Activated B cell treated with CpG ODN at 0.5 μM for 24 hours (primary cell): ENCODE measurements around the gene FHIT. TPM values are rescaled to one million over a fixed set of nuclear protein-coding genes. Genes with fewer than 3 reads are reported as not detected.

Source experiments
- ATAC-seq: fragments of 200-7000 bp; cut with Tn5 transposase; one replicate; pipeline ENCODE4 v1.10.0; 2021; ENCODE audit warnings: low read depth, mild to moderate bottlenecking, moderate library complexity
- CTCF ChIA-PET: fragments of 350-600 bp; sonication (Branson Sonifier 250); formaldehyde crosslinking; loops from one replicate; lab custom pipeline; 2021; ENCODE audit warnings: antibody characterized with exemption; lab: Charles Lee
- POLR2A ChIA-PET: fragments of 350-600 bp; sonication (Branson Sonifier 250); formaldehyde crosslinking; loops from one replicate; lab custom pipeline; 2021; ENCODE audit warnings: antibody characterized with exemption; lab: Charles Lee
- DNase-seq: peaks from one replicate; pipeline ENCODE4 v3.0.0; 2022
- H3K27ac Mint-ChIP-seq: one replicate; pipeline ENCODE4 v1.8.0; 2020; ENCODE audit warnings: mixed read lengths
- H3K27me3 Mint-ChIP-seq: one replicate; pipeline ENCODE4 v1.8.0; 2021; ENCODE audit warnings: mixed read lengths
- H3K36me3 Mint-ChIP-seq: one replicate; pipeline ENCODE4 v1.8.0; 2021; ENCODE audit warnings: low read depth, mixed read lengths
- H3K4me1 Mint-ChIP-seq: one replicate; pipeline ENCODE4 v1.8.0; 2021; ENCODE audit warnings: mixed read lengths
- H3K4me3 Mint-ChIP-seq: one replicate; pipeline ENCODE4 v1.8.0; 2020; ENCODE audit warnings: mild to moderate bottlenecking, mixed read lengths
- H3K9me3 Mint-ChIP-seq: one replicate; pipeline ENCODE4 v1.8.0; 2020; ENCODE audit warnings: mixed read lengths
- intact Hi-C: fragments of 100-400 bp; cut with micrococcal nuclease; formaldehyde crosslinking; loops from one replicate; pipeline ENCODE4 v1.15.1; 2024
- total RNA-seq: library from RNA; stranded (reverse); gene quantifications from 2 replicates; pipeline ENCODE4 v1.2.3, GENCODE V29; 2022
- TF ChIP-seq, protein P1 (sequence below): fragments of 200-600 bp; IDR thresholded peaks from one replicate; pipeline ENCODE4 v1.8.0; 2022; ENCODE audit warnings: antibody characterized with exemption, mild to moderate bottlenecking

Gene FHIT
- total RNA-seq, 1 donor from 2014 or later = 5.5 TPM

- CTCF ChIA-PET = no interaction called here
- DNase-seq (no peak), ATAC-seq (no peak)
- TF ChIP-seq, protein P1, sequence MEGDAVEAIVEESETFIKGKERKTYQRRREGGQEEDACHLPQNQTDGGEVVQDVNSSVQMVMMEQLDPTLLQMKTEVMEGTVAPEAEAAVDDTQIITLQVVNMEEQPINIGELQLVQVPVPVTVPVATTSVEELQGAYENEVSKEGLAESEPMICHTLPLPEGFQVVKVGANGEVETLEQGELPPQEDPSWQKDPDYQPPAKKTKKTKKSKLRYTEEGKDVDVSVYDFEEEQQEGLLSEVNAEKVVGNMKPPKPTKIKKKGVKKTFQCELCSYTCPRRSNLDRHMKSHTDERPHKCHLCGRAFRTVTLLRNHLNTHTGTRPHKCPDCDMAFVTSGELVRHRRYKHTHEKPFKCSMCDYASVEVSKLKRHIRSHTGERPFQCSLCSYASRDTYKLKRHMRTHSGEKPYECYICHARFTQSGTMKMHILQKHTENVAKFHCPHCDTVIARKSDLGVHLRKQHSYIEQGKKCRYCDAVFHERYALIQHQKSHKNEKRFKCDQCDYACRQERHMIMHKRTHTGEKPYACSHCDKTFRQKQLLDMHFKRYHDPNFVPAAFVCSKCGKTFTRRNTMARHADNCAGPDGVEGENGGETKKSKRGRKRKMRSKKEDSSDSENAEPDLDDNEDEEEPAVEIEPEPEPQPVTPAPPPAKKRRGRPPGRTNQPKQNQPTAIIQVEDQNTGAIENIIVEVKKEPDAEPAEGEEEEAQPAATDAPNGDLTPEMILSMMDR = no peak
- no peaks in the 10 kb centered on the region for H3K27me3 Mint-ChIP-seq
- POLR2A ChIA-PET = no interaction called here
- H3K4me3 Mint-ChIP-seq = no peak overlapping the region
- H3K4me1 Mint-ChIP-seq = peaks cover 1% of the 10 kb centered on the region
- H3K9me3 Mint-ChIP-seq = no peaks in the 10 kb centered on the region
- H3K27ac Mint-ChIP-seq = no peak overlapping the region
- H3K36me3 Mint-ChIP-seq = no peaks in the 10 kb centered on the region
- intact Hi-C loops = no loop called here
These were observed 494.8 kb downstream of the FHIT start for GRCh38 chr3:60756241-60757030.

- ChIA-PET POLR2A (no interaction called here), CTCF (no interaction called here)
- intact Hi-C loops = no loop called here
- TF ChIP-seq, protein P1 = no peak
- H3K4me1 Mint-ChIP-seq = peaks cover 1% of the 10 kb centered on the region
- peaks cover 7% of the 10 kb centered on the region for H3K9me3 Mint-ChIP-seq
- DNase-seq (no peak), ATAC-seq (no peak)
- H3K27me3 Mint-ChIP-seq = no peaks in the 10 kb centered on the region
- H3K4me3 Mint-ChIP-seq = no peak overlapping the region
- H3K36me3 Mint-ChIP-seq = no peaks in the 10 kb centered on the region
- H3K27ac Mint-ChIP-seq = no peak overlapping the region
These were observed 496.2 kb downstream of the FHIT start for GRCh38 chr3:60755094-60755493.

GRCh38 chr3:60754617-60755016 lies 496.6 kb downstream of the FHIT start:
- Mint-ChIP-seq H3K9me3 (peaks cover 12% of the 10 kb centered on the region), H3K27ac (no peak overlapping the region), H3K27me3 (no peaks in the 10 kb centered on the region), H3K4me3 (no peak overlapping the region), H3K4me1 (no peaks in the 10 kb centered on the region), H3K36me3 (no peaks in the 10 kb centered on the region)
- TF ChIP-seq, protein P1 = no peak
- ChIA-PET POLR2A (no interaction called here), CTCF (no interaction called here)
- ATAC-seq = no peak
- intact Hi-C loops = no loop called here
- no peak for DNase-seq

DNA sequence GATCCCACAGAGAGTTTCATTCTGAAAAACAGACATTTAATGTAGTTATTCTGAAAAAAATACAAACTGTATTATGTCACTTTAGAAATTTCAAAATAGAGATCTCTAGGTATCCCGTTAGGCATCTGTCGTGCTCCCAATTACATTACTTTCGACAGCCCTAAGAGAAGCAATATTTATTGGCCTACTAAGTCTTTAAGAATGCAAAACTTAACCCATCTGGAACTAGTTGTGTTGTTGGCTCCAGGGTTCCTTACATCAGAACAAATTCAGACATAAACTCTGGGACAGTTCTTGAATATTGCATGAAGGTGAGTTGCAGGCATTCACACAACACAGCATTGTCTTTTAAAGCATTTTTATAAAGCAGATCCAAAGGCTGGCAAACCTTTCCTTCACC lies 498.4 kb downstream of the FHIT start:
- no peaks in the 10 kb centered on the region for H3K36me3 Mint-ChIP-seq
- H3K27ac Mint-ChIP-seq = no peak overlapping the region
- DNase-seq (no peak), ATAC-seq (no peak)
- H3K4me1 Mint-ChIP-seq = no peaks in the 10 kb centered on the region
- H3K4me3 Mint-ChIP-seq = no peak overlapping the region
- H3K9me3 Mint-ChIP-seq = peaks cover 16% of the 10 kb centered on the region
- POLR2A ChIA-PET = no interaction called here
- intact Hi-C loops = no loop called here
- no peaks in the 10 kb centered on the region for H3K27me3 Mint-ChIP-seq
- CTCF ChIA-PET = no interaction called here
- TF ChIP-seq, protein P1 = no peak

GRCh38 chr3:60746695-60747416 lies 504.4 kb downstream of the FHIT start:
- H3K4me1 Mint-ChIP-seq = no peaks in the 10 kb centered on the region
- ChIA-PET POLR2A (no interaction called here), CTCF (no interaction called here)
- ATAC-seq (no peak), DNase-seq (no peak)
- no peaks in the 10 kb centered on the region for H3K36me3 Mint-ChIP-seq
- H3K4me3 Mint-ChIP-seq = no peak overlapping the region
- TF ChIP-seq, protein P1 = no peak
- intact Hi-C loops = no loop called here
- peaks cover 2% of the 10 kb centered on the region for H3K27me3 Mint-ChIP-seq
- H3K27ac Mint-ChIP-seq = no peak overlapping the region
- H3K9me3 Mint-ChIP-seq = peaks cover 16% of the 10 kb centered on the region
